RWPE2 (cell line): Measurements from ENCODE around the gene MAPK8IP3.

Experiments
- ATAC-seq: fragments of 200-7000 bp; cut with Tn5 transposase; 3 replicates; pipeline ENCODE4 v1.9.1; 2021; ENCODE audit warnings: low read depth
- DNase-seq: peaks from one replicate; pipeline ENCODE4 v3.0.0-alpha.2; 2020; ENCODE audit warnings: low spot score
- H3K27ac ChIP-seq: fragments of 450-650 bp; 2 replicates; pipeline ENCODE4 v1.5.1; 2017; ENCODE audit warnings: mild to moderate bottlenecking; ENCODE audit not compliant: poor library complexity, severe bottlenecking
- H3K27me3 ChIP-seq: fragments of 250-450 bp; sonication (Bioruptor Pico); 2 replicates; pipeline ENCODE4 v1.5.1; 2021; ENCODE audit warnings: mild to moderate bottlenecking, moderate library complexity; ENCODE audit not compliant: insufficient read depth, poor library complexity, severe bottlenecking
- H3K36me3 ChIP-seq: fragments of 250-450 bp; sonication (Bioruptor Pico); 2 replicates; pipeline ENCODE4 v1.5.1; 2020; ENCODE audit warnings: low read depth, mild to moderate bottlenecking, moderate library complexity
- H3K4me1 ChIP-seq: fragments of 250-450 bp; sonication (Bioruptor Pico); 2 replicates; pipeline ENCODE4 v1.5.1; 2021; ENCODE audit warnings: mild to moderate bottlenecking, moderate library complexity; ENCODE audit not compliant: insufficient read depth, poor library complexity, severe bottlenecking
- H3K4me3 ChIP-seq: fragments of 250-450 bp; sonication (Bioruptor Pico); 2 replicates; pipeline ENCODE4 v1.5.1; 2021; ENCODE audit warnings: mild to moderate bottlenecking, moderate library complexity; ENCODE audit not compliant: severe bottlenecking
- H3K9me3 ChIP-seq: fragments of 250-450 bp; sonication (Bioruptor Pico); 2 replicates; pipeline ENCODE4 v1.5.1; 2021; ENCODE audit warnings: mild to moderate bottlenecking, moderate library complexity; ENCODE audit not compliant: severe bottlenecking
- CTCF ChIP-seq: fragments of 450-650 bp; IDR thresholded peaks from one replicate; pipeline ENCODE4 v1.5.1; 2017; ENCODE audit warnings: mild to moderate bottlenecking, moderate library complexity; ENCODE audit not compliant: poor library complexity, severe bottlenecking

The MAPK8IP3 gene

GRCh38 chr16:1724491-1724890 lies 18.5 kb downstream of the MAPK8IP3 start:
- no peaks in the 10 kb centered on the region for H3K27me3 ChIP-seq
- H3K9me3 ChIP-seq = no peaks in the 10 kb centered on the region
- DNase-seq (no peak), ATAC-seq (no peak)
- peaks cover 11% of the 10 kb centered on the region; the same call in 1 of the 2 replicates for H3K36me3 ChIP-seq
- no peak overlapping the region for H3K4me3 ChIP-seq
- H3K27ac ChIP-seq = no peak overlapping the region
- H3K4me1 ChIP-seq = peaks cover 17% of the 10 kb centered on the region
- no peak for TF ChIP-seq CTCF

GRCh38 chr16:1726661-1727502 lies 20.9 kb downstream of the MAPK8IP3 start:
- H3K4me3 ChIP-seq = no peak overlapping the region
- H3K36me3 ChIP-seq = peaks cover 16% of the 10 kb centered on the region; the same call in 1 of the 2 replicates
- DNase-seq = no peak
- no peaks in the 10 kb centered on the region for H3K27me3 ChIP-seq
- no peak overlapping the region for H3K27ac ChIP-seq
- peaks cover 13% of the 10 kb centered on the region for H3K4me1 ChIP-seq
- no peak for ATAC-seq
- TF ChIP-seq CTCF = no peak
- H3K9me3 ChIP-seq = no peaks in the 10 kb centered on the region

DNA sequence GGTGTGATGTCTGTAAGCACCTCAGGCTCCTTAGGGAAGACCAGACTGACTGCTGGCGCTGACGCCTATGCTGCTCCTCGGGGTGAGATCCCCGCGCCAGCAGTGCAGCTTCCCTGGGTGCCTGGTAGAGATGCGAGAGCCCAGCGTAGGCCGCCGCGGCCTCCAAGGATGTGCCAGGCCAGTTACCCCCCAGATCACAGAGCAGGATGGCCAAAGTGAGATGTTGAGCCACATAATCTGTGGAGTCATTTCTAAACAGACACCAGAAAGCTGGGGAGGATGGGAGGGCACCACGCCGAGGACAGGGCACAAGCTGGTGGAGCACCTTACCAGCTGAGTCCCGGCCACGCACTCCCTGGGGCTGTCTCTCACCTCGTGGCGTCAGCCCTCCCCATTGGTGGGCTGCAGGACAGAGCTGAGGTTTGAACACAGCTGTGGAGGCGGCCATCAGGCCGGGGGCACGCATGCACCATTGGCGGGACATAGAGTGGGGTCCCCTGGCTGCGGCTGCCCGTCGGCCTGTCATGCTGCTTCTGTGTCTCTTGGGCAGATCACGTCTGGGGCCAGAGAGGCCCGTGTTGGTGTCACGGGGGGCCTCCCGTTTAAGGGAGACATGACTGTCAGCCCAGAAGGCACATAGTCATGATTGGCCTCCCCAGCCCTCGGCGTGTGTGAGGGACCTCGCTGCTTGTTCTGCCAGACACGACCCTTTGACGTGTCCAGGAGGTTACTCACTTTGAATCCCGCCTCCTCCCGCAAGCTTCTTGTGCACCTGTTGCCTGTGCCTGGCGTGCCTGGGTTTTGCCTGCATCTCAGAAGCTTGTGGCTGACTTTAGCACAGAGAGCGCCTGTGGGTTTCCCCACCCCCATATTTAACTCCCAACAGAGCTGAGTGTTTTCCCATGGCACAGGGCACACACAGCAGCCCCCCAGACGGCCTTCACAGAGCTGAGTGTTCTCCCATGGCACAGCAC lies 21.9 kb downstream of the MAPK8IP3 start:
- Histone ChIP-seq H3K27me3 (no peaks in the 10 kb centered on the region), H3K4me1 (peaks cover 5% of the 10 kb centered on the region), H3K4me3 (no peak overlapping the region), H3K27ac (no peak overlapping the region), H3K9me3 (no peaks in the 10 kb centered on the region), H3K36me3 (peaks cover 16% of the 10 kb centered on the region)
- no peak for DNase-seq
- no peak for ATAC-seq
- TF ChIP-seq CTCF = no peak

- no peak for ATAC-seq
- Histone ChIP-seq H3K4me3 (no peak overlapping the region), H3K9me3 (no peaks in the 10 kb centered on the region), H3K27me3 (no peaks in the 10 kb centered on the region), H3K4me1 (no peaks in the 10 kb centered on the region), H3K36me3 (peaks cover 20% of the 10 kb centered on the region), H3K27ac (no peak overlapping the region)
- TF ChIP-seq CTCF = no peak
- no peak for DNase-seq
These were observed 23.0 kb downstream of the MAPK8IP3 start for GRCh38 chr16:1729026-1729425.
